Activated T-helper 2 cell treated with anti-CD3 and anti-CD28 coated beads, Interferon-gamma antibody, Interleukin-2, Interleukin-4, amounts not matched to agents 10 μg/mL and 5 μg/mL and 100 μg/mL, durations not matched to agents 14 hours and 24 hours and 36 hours (primary cell): ENCODE results near the gene PCDHGC4. TPM values are rescaled to one million over a fixed set of nuclear protein-coding genes. Genes with fewer than 3 reads are reported as not detected.
A peak's percentile ranks its signal among the peaks of the same experiment; 100 is the strongest.

Source experiments
- DNase-seq: peaks from one replicate; pipeline ENCODE4 v3.0.0; 2021; ENCODE audit warnings: low spot score
- H3K27ac Mint-ChIP-seq: one replicate; pipeline ENCODE4 v1.8.0; 2021; ENCODE audit warnings: mixed read lengths
- H3K27me3 Mint-ChIP-seq: one replicate; pipeline ENCODE4 v1.8.0; 2021; ENCODE audit warnings: low read depth, mixed read lengths
- H3K36me3 Mint-ChIP-seq: one replicate; pipeline ENCODE4 v1.8.0; 2021; ENCODE audit warnings: low read depth, mixed read lengths
- H3K4me1 Mint-ChIP-seq: one replicate; pipeline ENCODE4 v1.8.0; 2021; ENCODE audit warnings: low read depth, mixed read lengths
- H3K4me3 Mint-ChIP-seq: one replicate; pipeline ENCODE4 v1.8.0; 2021; ENCODE audit warnings: low read depth, mild to moderate bottlenecking, moderate library complexity, mixed read lengths
- H3K9me3 Mint-ChIP-seq: one replicate; pipeline ENCODE4 v1.8.0; 2021; ENCODE audit warnings: mixed read lengths
- intact Hi-C: fragments of 100-400 bp; cut with micrococcal nuclease; formaldehyde crosslinking; loops from one replicate; pipeline ENCODE4 v1.15.1; 2023
- total RNA-seq: library from RNA; stranded (reverse); gene quantifications from 2 replicates; pipeline ENCODE4 v1.2.3, GENCODE V29; 2022

Gene PCDHGC4
- total RNA-seq, 1 donor from 2014 or later: not detected

DNA sequence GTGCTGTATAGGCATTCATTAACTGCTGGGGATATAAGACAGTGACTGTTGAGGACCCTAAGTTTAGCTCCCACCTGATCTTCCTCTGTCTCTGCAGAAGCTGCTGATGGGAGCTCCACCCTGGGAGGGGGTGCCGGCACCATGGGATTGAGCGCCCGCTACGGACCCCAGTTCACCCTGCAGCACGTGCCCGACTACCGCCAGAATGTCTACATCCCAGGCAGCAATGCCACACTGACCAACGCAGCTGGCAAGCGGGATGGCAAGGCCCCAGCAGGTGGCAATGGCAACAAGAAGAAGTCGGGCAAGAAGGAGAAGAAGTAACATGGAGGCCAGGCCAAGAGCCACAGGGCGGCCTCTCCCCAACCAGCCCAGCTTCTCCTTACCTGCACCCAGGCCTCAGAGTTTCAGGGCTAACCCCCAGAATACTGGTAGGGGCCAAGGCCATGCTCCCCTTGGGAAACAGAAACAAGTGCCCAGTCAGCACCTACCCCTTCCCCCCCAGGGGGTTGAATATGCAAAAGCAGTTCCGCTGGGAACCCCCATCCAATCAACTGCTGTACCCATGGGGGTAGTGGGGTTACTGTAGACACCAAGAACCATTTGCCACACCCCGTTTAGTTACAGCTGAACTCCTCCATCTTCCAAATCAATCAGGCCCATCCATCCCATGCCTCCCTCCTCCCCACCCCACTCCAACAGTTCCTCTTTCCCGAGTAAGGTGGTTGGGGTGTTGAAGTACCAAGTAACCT is 26.2 kb downstream of the PCDHGC4 start:
- Mint-ChIP-seq H3K4me1 (peaks cover 28% of the 10 kb centered on the region), H3K36me3 (peaks cover 12% of the 10 kb centered on the region), H3K27ac (no peak overlapping the region), H3K4me3 (no peak overlapping the region), H3K27me3 (no peaks in the 10 kb centered on the region), H3K9me3 (no peaks in the 10 kb centered on the region)
- DNase-seq: no peak
- intact Hi-C loops: loop anchor here (5.0 kb wide), 3 partner anchors 34 to 154 kb away; partner anchors contain the start of genes PCDHGA4, PCDHGB2 and PCDHGC3

DNA sequence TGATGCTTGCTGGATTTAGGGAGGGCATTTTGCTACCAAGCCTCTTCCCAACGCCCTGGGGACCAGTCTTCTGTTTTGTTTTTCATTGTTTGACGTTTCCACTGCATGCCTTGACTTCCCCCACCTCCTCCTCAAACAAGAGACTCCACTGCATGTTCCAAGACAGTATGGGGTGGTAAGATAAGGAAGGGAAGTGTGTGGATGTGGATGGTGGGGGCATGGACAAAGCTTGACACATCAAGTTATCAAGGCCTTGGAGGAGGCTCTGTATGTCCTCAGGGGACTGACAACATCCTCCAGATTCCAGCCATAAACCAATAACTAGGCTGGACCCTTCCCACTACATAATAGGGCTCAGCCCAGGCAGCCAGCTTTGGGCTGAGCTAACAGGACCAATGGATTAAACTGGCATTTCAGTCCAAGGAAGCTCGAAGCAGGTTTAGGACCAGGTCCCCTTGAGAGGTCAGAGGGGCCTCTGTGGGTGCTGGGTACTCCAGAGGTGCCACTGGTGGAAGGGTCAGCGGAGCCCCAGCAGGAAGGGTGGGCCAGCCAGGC is 27.0 kb downstream of the PCDHGC4 start:
- H3K4me3 Mint-ChIP-seq: no peak overlapping the region
- H3K27ac Mint-ChIP-seq: no peak overlapping the region
- no peaks in the 10 kb centered on the region for H3K9me3 Mint-ChIP-seq
- peaks cover 21% of the 10 kb centered on the region for H3K36me3 Mint-ChIP-seq
- DNase-seq: no peak
- intact Hi-C loops: loop anchor here (2.0 to 5.0 kb wide), 5 partner anchors 35 to 185 kb away; partner anchors contain the start of genes PCDHGA10, PCDHGA4, PCDHGB2 and PCDHGC3
- H3K27me3 Mint-ChIP-seq: no peaks in the 10 kb centered on the region
- peaks cover 28% of the 10 kb centered on the region for H3K4me1 Mint-ChIP-seq

DNA sequence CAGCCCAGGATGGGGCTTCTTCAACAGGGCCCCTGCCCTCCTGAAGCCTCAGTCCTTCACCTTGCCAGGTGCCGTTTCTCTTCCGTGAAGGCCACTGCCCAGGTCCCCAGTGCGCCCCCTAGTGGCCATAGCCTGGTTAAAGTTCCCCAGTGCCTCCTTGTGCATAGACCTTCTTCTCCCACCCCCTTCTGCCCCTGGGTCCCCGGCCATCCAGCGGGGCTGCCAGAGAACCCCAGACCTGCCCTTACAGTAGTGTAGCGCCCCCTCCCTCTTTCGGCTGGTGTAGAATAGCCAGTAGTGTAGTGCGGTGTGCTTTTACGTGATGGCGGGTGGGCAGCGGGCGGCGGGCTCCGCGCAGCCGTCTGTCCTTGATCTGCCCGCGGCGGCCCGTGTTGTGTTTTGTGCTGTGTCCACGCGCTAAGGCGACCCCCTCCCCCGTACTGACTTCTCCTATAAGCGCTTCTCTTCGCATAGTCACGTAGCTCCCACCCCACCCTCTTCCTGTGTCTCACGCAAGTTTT is 27.6 kb downstream of the PCDHGC4 start:
- intact Hi-C loops: loop anchor here (2.0 to 5.0 kb wide), 5 partner anchors 35 to 186 kb away; partner anchors contain the start of genes PCDHGA10, PCDHGA4, PCDHGB2 and PCDHGC3
- peaks cover 26% of the 10 kb centered on the region for H3K36me3 Mint-ChIP-seq
- peak overlapping the region; percentile 78 for H3K4me3 Mint-ChIP-seq
- no peaks in the 10 kb centered on the region for H3K27me3 Mint-ChIP-seq
- DNase-seq: peak; percentile 73
- no peaks in the 10 kb centered on the region for H3K9me3 Mint-ChIP-seq
- H3K4me1 Mint-ChIP-seq: peaks cover 30% of the 10 kb centered on the region
- peak overlapping the region; percentile 83 for H3K27ac Mint-ChIP-seq

DNA sequence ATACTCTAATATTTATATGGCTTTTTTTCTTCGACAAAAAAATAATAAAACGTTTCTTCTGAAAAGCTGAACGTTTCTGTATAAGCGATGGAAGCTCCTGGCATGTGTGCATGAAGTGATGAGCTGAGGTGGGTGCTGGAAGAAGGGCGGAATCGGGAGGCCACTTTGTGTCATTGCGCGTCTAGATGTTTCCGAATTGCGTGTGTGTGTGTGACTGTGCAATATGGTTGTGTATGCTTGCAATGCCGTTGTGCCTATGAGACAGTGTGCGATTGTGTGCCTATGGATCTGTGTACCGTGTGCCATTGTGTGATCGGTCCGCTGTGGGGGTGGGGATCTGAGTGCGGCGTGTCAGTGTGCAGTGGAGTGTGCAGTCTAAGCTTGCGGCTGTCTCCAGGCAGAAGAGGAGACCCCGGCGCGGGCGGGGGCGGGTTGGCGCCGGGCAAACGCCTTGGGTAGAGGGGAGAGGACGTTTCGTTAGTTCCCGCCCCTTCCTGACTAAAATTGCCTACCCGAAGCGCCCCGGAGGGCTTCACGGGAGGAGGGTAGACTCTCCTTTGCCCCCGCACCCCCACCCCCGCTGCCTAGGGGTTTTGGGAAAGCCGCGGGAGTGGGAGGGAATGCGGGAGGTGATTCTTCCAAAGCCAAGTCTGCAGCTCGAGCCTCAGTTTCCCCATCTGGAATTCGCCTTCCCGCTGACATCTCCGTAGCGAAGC is 28.2 kb downstream of the PCDHGC4 start:
- intact Hi-C loops: loop anchor here (1.0 to 5.0 kb wide), 6 partner anchors 8 to 186 kb away; partner anchors contain the start of genes PCDHGA10, PCDHGA4, PCDHGB2 and PCDHGC3
- Mint-ChIP-seq H3K36me3 (peaks cover 32% of the 10 kb centered on the region), H3K27me3 (no peaks in the 10 kb centered on the region), H3K27ac (peak overlapping the region; percentile 83), H3K4me3 (peak overlapping the region; percentile 78), H3K9me3 (no peaks in the 10 kb centered on the region), H3K4me1 (peaks cover 30% of the 10 kb centered on the region)
- no peak for DNase-seq

DNA sequence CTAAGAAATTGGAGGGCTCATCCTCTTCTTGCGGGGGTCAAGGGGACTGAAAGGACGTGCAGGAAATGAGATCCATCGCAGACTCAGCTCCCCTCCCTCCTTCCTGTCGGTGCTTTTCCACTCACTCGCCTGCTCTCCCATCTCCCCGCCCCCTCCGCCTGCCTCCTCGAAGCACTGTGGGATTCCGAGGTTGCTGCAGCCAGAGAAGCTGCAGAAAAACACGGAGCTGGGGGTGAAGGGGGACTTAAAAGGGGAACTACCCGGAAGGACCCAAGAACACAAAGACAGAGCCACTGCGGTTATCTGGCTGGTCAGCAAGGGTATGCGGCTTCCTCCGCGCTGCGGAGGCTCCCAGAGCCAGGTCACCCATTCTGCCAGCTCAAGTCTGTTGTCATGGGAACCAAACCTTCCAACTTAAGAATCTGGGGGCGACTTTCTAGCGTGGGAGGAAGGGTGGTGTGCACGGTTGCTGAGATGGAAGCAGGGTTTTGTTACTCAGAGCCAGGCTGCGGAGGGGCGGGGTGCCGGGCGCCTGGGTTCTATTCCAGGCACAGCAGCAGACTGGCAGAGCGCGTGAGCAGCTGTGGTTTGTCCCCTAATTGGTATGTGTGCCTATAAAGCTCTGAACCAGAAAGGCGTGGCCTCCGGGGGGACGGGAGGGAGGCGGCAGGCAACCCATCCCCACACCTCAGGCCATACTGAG is 28.9 kb downstream of the PCDHGC4 start:
- intact Hi-C loops: loop anchor here (1.0 to 5.0 kb wide), 6 partner anchors 8 to 187 kb away; partner anchors contain the start of genes PCDHGA10, PCDHGA4, PCDHGB2 and PCDHGC3
- Mint-ChIP-seq H3K4me1 (peaks cover 30% of the 10 kb centered on the region), H3K27ac (peak overlapping the region; percentile 77), H3K27me3 (no peaks in the 10 kb centered on the region), H3K4me3 (peak overlapping the region; percentile 78), H3K36me3 (peaks cover 37% of the 10 kb centered on the region), H3K9me3 (no peaks in the 10 kb centered on the region)
- no peak for DNase-seq

DNA sequence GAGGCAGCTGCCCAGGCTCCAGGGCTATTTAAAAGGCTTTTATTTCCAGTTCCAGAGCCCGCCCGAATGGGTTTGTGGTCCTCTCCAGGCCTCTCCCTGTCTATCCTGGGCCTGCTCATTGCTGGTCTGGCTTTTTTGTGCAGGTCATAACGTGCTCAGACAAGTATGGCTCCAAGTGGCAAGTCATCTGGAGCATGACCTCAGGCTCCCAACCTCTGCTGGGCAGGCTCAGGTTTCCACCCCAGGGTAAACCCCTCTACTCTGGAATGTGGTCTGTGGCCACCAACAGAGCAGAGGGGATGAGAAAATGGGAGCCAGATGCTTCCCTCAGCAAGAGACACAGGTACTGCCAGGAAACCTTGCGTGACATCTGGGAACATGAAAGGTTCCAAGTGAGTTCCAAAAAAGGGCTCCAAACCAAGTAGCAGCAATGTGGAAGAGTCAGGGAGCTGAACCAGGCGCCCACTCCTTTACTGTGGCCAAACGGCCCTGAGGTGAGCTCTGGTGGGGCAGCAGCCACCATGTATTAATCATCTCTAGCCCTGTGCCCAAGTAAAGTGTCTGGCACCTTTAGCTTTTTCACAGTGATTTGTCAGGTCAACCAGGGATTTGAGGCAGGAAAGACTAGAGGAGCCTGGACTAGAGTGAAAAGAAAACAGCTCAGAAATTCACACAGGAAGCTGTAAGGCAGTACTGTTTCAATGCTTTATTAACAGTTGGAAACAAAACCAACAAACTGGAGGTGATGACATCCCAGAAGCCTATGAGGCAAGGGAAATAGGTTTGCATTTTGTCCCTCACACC is 29.7 kb downstream of the PCDHGC4 start:
- peaks cover 45% of the 10 kb centered on the region for H3K36me3 Mint-ChIP-seq
- no peaks in the 10 kb centered on the region for H3K27me3 Mint-ChIP-seq
- intact Hi-C loops: loop anchor here (5.0 kb wide), 3 partner anchors 37 to 157 kb away; partner anchors contain the start of genes PCDHGA4, PCDHGB2 and PCDHGC3
- H3K27ac Mint-ChIP-seq: peak overlapping the region; percentile 62
- no peaks in the 10 kb centered on the region for H3K9me3 Mint-ChIP-seq
- H3K4me3 Mint-ChIP-seq: no peak overlapping the region
- DNase-seq: no peak
- peaks cover 25% of the 10 kb centered on the region for H3K4me1 Mint-ChIP-seq

DNA sequence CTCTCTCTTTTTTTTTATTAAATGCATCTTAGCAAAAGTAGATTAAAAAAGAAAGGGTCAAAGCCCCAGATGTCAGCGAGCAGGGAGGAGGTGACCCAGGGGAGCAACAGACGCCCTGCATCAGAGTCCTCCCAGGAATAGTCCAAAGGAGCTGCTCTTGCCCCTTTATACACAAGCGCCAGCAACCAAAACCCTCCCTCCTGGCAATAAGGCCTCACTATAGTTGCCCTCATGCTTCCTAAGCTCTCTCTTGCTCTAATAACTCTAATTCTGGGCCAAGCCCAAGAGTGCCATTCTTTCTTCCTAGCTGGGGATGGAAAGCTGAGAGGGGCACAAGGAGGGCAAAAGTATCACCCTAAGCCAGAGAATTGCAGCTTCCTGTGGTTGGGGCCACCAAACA is 30.3 kb downstream of the PCDHGC4 start:
- H3K9me3 Mint-ChIP-seq: no peaks in the 10 kb centered on the region

DNA sequence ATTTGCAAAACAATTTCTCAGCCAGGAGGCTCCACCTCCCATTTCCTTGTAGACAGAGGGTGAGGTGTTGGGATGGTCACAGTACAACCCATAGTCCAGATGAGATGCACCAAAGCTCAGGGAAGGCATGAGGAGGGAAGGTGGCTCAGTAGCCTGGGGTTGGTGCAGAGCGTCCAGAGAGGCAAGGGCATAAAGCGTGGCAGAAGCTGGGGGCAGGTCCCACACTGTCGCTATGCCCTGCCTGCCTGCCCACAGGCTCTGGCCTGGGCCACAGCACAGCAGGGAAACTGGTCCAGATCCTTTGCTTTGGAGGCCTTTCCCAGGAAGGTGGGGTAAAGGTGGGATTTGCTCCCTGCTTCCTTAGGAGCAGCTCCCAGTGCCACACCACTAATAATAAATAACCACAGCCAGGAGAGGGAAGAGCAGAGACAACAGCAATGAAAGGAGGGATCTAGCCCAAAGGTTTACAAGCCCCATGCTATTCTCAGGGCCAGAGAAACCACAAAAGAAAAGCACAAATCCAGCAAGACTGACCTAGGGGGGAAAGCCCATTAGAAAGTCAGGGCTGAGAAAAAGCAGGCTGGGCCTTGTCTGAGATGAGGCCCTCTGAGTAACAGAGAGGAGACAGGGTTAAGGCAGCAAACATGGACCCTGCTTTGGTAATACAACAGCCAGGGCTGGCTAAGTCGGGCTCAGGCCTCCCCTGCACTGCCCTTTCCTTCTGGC is 31.3 kb downstream of the PCDHGC4 start:
- Mint-ChIP-seq H3K36me3 (peaks cover 61% of the 10 kb centered on the region), H3K9me3 (no peaks in the 10 kb centered on the region), H3K27ac (no peak overlapping the region), H3K4me1 (peaks cover 28% of the 10 kb centered on the region), H3K4me3 (no peak overlapping the region), H3K27me3 (no peaks in the 10 kb centered on the region)
- no peak for DNase-seq
- intact Hi-C loops: no loop called here

More for the DNA sequence above, 30.3 kb downstream of the PCDHGC4 start:
- DNase-seq: no peak
- intact Hi-C loops: no loop called here
- peaks cover 22% of the 10 kb centered on the region for H3K4me1 Mint-ChIP-seq
- H3K27ac Mint-ChIP-seq: no peak overlapping the region
- peaks cover 51% of the 10 kb centered on the region for H3K36me3 Mint-ChIP-seq
- H3K27me3 Mint-ChIP-seq: no peaks in the 10 kb centered on the region
- H3K4me3 Mint-ChIP-seq: no peak overlapping the region

DNA sequence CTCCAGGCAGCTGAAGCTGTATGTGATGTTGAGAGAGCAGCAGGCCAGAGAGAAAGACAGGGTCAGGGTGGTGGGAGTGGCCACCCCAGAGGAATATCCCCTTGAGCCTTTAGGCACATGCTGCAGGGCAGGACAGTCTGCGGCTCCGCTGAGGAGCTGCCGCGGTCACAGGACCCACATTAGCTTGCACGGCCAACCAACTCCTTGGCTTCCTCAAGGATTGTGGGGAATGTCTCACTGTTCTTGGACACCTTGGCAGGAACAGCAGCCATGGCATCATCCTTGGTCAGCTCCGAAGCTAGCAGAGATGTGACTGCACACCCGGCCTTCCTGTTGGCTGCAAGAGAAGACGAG is 31.8 kb downstream of the PCDHGC4 start:
- DNase-seq: no peak
- intact Hi-C loops: no loop called here
- Mint-ChIP-seq H3K4me1 (peaks cover 33% of the 10 kb centered on the region), H3K27ac (no peak overlapping the region), H3K4me3 (no peak overlapping the region), H3K36me3 (peaks cover 65% of the 10 kb centered on the region), H3K27me3 (no peaks in the 10 kb centered on the region), H3K9me3 (no peaks in the 10 kb centered on the region)

DNA sequence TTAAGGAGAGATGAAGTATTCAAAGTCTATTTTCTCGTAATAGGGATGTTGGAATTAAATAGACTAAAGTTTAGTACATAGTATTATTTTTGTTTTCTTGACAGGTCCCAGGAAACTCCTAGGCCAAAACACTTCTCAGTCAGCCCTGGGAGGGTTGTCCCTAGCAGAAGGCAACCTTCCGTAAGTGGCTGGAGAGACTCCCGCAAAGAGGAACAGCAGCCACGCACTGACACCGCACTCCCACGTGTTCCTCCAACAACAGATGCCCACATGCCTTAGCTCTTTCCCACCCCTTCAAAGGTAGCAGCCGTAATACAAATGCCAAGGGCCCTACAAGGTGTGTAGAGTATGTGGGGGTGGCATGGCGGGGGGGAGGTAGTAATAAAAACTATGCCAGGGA is 32.5 kb downstream of the PCDHGC4 start:
- H3K4me3 Mint-ChIP-seq: no peak overlapping the region
- H3K36me3 Mint-ChIP-seq: peaks cover 72% of the 10 kb centered on the region
- DNase-seq: no peak
- H3K9me3 Mint-ChIP-seq: no peaks in the 10 kb centered on the region
- H3K27me3 Mint-ChIP-seq: no peaks in the 10 kb centered on the region
- peaks cover 39% of the 10 kb centered on the region for H3K4me1 Mint-ChIP-seq
- no peak overlapping the region for H3K27ac Mint-ChIP-seq
- intact Hi-C loops: no loop called here

DNA sequence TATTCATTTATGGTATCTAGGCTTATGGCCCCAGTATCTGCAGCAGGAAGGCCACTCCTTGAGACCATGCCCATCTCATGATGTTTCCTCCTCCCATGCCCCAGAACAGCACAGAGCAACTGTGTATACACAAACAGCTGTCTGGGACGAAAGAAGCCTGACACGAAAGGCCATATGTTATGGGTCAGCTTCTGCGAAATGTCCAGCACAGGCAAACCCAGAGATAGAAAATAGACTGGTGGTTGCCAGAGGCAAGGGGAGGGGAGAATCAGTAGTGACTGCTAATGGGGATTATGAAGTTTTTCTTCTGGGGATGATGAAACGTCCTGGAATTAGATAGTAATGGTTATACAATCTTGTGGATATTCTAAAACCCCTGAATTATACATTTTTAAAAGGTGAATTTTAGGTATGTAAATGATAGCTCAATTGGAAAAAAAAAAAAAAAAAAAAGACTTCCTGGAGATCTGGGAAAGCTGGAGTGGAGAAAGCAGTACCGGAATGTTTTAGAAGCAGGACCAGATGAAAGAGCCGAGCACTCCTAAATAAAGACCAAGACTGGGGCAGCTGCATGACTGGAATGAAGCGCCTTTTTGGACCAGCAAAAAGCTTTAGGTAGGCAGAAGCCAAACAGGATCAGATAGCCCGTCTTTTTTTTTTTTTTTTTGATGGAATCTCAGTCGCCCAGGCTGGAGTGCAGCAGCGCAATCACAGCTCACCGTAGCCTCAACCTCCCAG is 33.2 kb downstream of the PCDHGC4 start:
- H3K27ac Mint-ChIP-seq: no peak overlapping the region
- intact Hi-C loops: no loop called here
- peaks cover 40% of the 10 kb centered on the region for H3K4me1 Mint-ChIP-seq
- H3K4me3 Mint-ChIP-seq: no peak overlapping the region
- no peaks in the 10 kb centered on the region for H3K27me3 Mint-ChIP-seq
- peaks cover 76% of the 10 kb centered on the region for H3K36me3 Mint-ChIP-seq
- no peaks in the 10 kb centered on the region for H3K9me3 Mint-ChIP-seq
- no peak for DNase-seq
